ENCODE data around the gene CAPG.

The CAPG gene

GRCh38 chr2:85409845-85410583 is at the start of gene CAPG:
CAPG (minus strand) TSS chr2:85410366; CDS start chr2:85402145, 8,221 bp downstream.
- H3K9me3 ChIP-seq (ENCODE audit: control insufficient read depth, insufficient read depth, low read length) = no peaks in the 10 kb centered on the region
- no peaks in the 10 kb centered on the region for H3K36me3 ChIP-seq (ENCODE audit: control insufficient read depth, insufficient read depth, low read length)
- H3K27me3 ChIP-seq (ENCODE audit: control insufficient read depth, insufficient read depth, low read length) = peaks cover 2% of the 10 kb centered on the region
- peak within 1 kb of the TSS; percentile 22 for H3K4me3 ChIP-seq (ENCODE audit: low read depth, low read length)
- peak within 1 kb of the TSS; percentile 24 for H3K9ac ChIP-seq (ENCODE audit: low read depth, low read length)
- H3K4me1 ChIP-seq (ENCODE audit: control insufficient read depth, insufficient read depth, low read length) = peaks cover 26% of the 10 kb centered on the region

DNA sequence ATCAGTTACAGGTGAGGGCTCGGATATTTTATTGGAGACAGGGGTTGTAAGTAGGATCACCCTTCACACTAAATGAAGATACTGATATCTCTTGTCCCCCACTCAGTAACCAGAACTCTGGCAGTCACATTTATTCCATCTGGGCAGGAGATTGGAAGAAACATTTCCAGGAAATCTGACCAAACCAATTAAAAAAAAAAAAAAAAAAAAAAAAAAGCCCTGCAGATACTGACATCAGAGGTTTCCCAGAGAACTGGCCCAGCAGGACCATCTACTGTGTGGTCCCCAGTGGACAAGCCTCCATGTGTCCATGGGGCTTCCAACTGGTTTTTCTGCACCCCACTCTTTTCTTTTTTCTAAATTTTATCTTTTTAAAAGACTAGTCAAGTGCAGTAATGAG is 49.6 kb upstream of the CAPG start:
- Histone ChIP-seq H3K9ac (ENCODE audit: low read depth, low read length) (no peak overlapping the region), H3K9me3 (ENCODE audit: control insufficient read depth, insufficient read depth, low read length) (no peaks in the 10 kb centered on the region), H3K4me3 (ENCODE audit: low read depth, low read length) (no peak overlapping the region), H3K27me3 (ENCODE audit: control insufficient read depth, insufficient read depth, low read length) (no peaks in the 10 kb centered on the region), H3K4me1 (ENCODE audit: control insufficient read depth, insufficient read depth, low read length) (peaks cover 13% of the 10 kb centered on the region), H3K36me3 (ENCODE audit: control insufficient read depth, insufficient read depth, low read length) (no peaks in the 10 kb centered on the region)

DNA sequence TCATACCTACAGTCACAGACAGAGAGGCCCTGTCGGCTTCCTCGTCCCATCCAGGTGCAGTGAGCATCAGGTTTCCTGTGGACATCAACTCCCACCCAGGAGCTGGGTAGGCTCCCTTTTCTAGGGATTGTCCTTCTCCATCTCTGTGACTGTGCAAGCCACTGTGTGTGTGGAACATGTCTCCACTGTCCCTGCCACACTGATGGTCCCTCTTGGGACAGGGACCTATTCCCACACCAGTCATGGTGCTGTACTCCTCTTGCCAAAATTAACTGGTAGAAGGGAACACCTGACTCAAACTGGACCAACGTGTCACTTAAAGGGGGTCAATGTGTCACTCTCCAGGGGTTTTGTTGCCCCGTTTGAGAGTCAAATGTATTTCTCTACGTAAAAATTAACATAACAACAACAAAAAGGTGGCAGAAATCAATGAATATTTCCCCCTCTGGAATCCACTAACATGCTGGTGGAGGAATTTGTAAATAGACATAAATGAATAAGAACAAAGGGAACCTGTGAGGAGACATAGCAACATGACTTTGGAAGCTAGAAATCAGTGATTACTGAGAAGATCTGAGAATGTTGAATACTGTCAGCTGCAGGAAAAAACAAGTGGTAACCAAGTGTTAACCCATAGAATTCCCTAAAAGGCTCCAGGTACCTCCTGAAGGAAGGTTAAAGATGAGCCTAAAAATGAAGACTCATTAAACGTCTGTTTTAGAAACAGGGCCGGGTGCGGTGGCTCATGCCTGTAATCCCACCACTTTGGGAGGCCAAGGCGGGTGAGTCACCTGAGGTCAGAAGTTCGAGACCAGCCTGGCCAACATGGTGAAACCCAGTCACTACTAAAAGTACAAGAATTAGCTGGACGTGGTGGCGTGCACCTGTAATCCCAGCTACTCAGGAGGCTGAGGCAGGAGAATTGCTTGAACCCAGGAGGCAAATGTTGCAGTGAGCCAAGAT is 48.7 kb upstream of the CAPG start:
- Histone ChIP-seq H3K9ac (ENCODE audit: low read depth, low read length) (no peak overlapping the region), H3K27me3 (ENCODE audit: control insufficient read depth, insufficient read depth, low read length) (no peaks in the 10 kb centered on the region), H3K9me3 (ENCODE audit: control insufficient read depth, insufficient read depth, low read length) (no peaks in the 10 kb centered on the region), H3K4me1 (ENCODE audit: control insufficient read depth, insufficient read depth, low read length) (peaks cover 13% of the 10 kb centered on the region), H3K36me3 (ENCODE audit: control insufficient read depth, insufficient read depth, low read length) (no peaks in the 10 kb centered on the region), H3K4me3 (ENCODE audit: low read depth, low read length) (no peak overlapping the region)

GRCh38 chr2:85457877-85458316 is 47.7 kb upstream of the CAPG start:
- Histone ChIP-seq H3K4me1 (ENCODE audit: control insufficient read depth, insufficient read depth, low read length) (peaks cover 13% of the 10 kb centered on the region), H3K9me3 (ENCODE audit: control insufficient read depth, insufficient read depth, low read length) (no peaks in the 10 kb centered on the region), H3K4me3 (ENCODE audit: low read depth, low read length) (no peak overlapping the region), H3K9ac (ENCODE audit: low read depth, low read length) (no peak overlapping the region), H3K36me3 (ENCODE audit: control insufficient read depth, insufficient read depth, low read length) (no peaks in the 10 kb centered on the region), H3K27me3 (ENCODE audit: control insufficient read depth, insufficient read depth, low read length) (no peaks in the 10 kb centered on the region)

- Histone ChIP-seq H3K36me3 (ENCODE audit: control insufficient read depth, insufficient read depth, low read length) (no peaks in the 10 kb centered on the region), H3K9ac (ENCODE audit: low read depth, low read length) (no peak overlapping the region), H3K27me3 (ENCODE audit: control insufficient read depth, insufficient read depth, low read length) (no peaks in the 10 kb centered on the region), H3K4me3 (ENCODE audit: low read depth, low read length) (no peak overlapping the region), H3K9me3 (ENCODE audit: control insufficient read depth, insufficient read depth, low read length) (no peaks in the 10 kb centered on the region), H3K4me1 (ENCODE audit: control insufficient read depth, insufficient read depth, low read length) (peaks cover 13% of the 10 kb centered on the region)
Observed at GRCh38 chr2:85457043-85457442, 46.9 kb upstream of the CAPG start.

GRCh38 chr2:85455552-85456090 is 45.5 kb upstream of the CAPG start:
- no peak overlapping the region for H3K4me3 ChIP-seq (ENCODE audit: low read depth, low read length)
- H3K27me3 ChIP-seq (ENCODE audit: control insufficient read depth, insufficient read depth, low read length) = no peaks in the 10 kb centered on the region
- H3K4me1 ChIP-seq (ENCODE audit: control insufficient read depth, insufficient read depth, low read length) = peaks cover 13% of the 10 kb centered on the region
- no peaks in the 10 kb centered on the region for H3K9me3 ChIP-seq (ENCODE audit: control insufficient read depth, insufficient read depth, low read length)
- no peak overlapping the region for H3K9ac ChIP-seq (ENCODE audit: low read depth, low read length)
- no peaks in the 10 kb centered on the region for H3K36me3 ChIP-seq (ENCODE audit: control insufficient read depth, insufficient read depth, low read length)

DNA sequence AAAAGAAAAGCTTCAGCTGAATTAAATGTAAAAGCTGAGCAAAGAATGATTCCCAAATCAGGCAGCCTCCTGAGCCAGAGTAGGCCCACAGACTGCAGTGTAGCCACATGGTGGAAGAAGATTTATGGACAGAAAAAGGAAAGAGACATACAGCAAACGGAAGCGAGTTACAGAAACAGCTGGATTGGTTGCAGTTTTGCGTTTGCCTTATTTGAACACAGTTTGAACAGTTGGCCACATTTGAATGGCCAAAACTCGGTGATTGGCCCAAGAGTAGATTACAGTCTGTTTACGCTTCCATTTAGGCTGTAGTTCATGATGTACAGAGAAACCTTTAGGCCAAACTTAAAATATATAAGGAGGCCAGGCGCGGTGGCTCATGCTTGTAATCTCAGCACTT is 43.4 kb upstream of the CAPG start:
- no peaks in the 10 kb centered on the region for H3K36me3 ChIP-seq (ENCODE audit: control insufficient read depth, insufficient read depth, low read length)
- H3K4me3 ChIP-seq (ENCODE audit: low read depth, low read length) = no peak overlapping the region
- peaks cover 7% of the 10 kb centered on the region for H3K4me1 ChIP-seq (ENCODE audit: control insufficient read depth, insufficient read depth, low read length)
- H3K9me3 ChIP-seq (ENCODE audit: control insufficient read depth, insufficient read depth, low read length) = no peaks in the 10 kb centered on the region
- no peaks in the 10 kb centered on the region for H3K27me3 ChIP-seq (ENCODE audit: control insufficient read depth, insufficient read depth, low read length)
- H3K9ac ChIP-seq (ENCODE audit: low read depth, low read length) = no peak overlapping the region

GRCh38 chr2:85452237-85452636 is 42.1 kb upstream of the CAPG start:
- Histone ChIP-seq H3K36me3 (ENCODE audit: control insufficient read depth, insufficient read depth, low read length) (no peaks in the 10 kb centered on the region), H3K4me3 (ENCODE audit: low read depth, low read length) (no peak overlapping the region), H3K4me1 (ENCODE audit: control insufficient read depth, insufficient read depth, low read length) (no peaks in the 10 kb centered on the region), H3K9me3 (ENCODE audit: control insufficient read depth, insufficient read depth, low read length) (no peaks in the 10 kb centered on the region), H3K9ac (ENCODE audit: low read depth, low read length) (no peak overlapping the region), H3K27me3 (ENCODE audit: control insufficient read depth, insufficient read depth, low read length) (no peaks in the 10 kb centered on the region)

DNA sequence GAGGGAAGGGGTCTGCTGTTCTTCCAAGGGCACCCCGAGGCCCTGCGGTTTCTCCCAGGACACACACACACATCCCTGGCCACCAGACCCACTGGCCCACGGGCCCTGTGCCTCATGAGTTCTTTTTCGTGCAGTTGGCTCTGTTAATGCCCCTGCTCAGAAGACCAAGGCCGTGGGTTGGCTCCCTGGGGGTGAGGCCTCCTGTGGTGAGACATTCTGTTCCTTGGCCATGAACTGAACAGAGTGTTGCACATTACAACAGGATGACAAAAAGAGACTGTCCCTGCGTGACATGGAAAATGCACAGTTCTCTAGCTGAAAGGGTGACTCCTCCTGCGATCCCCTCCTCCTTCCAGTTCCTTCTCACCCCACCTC is 39.0 kb upstream of the CAPG start:
- Histone ChIP-seq H3K9ac (ENCODE audit: low read depth, low read length) (no peak overlapping the region), H3K36me3 (ENCODE audit: control insufficient read depth, insufficient read depth, low read length) (no peaks in the 10 kb centered on the region), H3K27me3 (ENCODE audit: control insufficient read depth, insufficient read depth, low read length) (no peaks in the 10 kb centered on the region), H3K4me1 (ENCODE audit: control insufficient read depth, insufficient read depth, low read length) (no peaks in the 10 kb centered on the region), H3K4me3 (ENCODE audit: low read depth, low read length) (no peak overlapping the region), H3K9me3 (ENCODE audit: control insufficient read depth, insufficient read depth, low read length) (no peaks in the 10 kb centered on the region)

GRCh38 chr2:85448461-85449213 is 38.5 kb upstream of the CAPG start:
- Histone ChIP-seq H3K36me3 (ENCODE audit: control insufficient read depth, insufficient read depth, low read length) (no peaks in the 10 kb centered on the region), H3K4me1 (ENCODE audit: control insufficient read depth, insufficient read depth, low read length) (no peaks in the 10 kb centered on the region), H3K27me3 (ENCODE audit: control insufficient read depth, insufficient read depth, low read length) (no peaks in the 10 kb centered on the region), H3K9me3 (ENCODE audit: control insufficient read depth, insufficient read depth, low read length) (no peaks in the 10 kb centered on the region), H3K9ac (ENCODE audit: low read depth, low read length) (no peak overlapping the region), H3K4me3 (ENCODE audit: low read depth, low read length) (no peak overlapping the region)

DNA sequence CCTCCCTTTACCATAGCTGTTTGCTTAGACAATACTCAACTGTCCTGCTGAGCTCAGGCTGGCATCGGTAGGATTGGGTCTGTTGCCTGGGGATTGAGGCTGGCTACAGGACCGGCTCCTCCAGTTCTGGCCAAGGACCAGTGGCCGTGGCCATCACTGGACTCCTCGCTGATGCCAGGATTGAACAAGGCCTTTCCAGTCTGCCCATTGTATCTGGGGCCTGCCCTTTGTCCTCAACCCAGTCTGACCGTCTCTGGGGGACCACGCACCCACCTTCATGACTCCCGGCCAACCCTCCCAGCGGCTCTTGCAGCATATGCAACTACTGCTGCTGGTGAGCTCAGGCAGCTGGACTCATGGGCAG is 37.0 kb upstream of the CAPG start:
- Histone ChIP-seq H3K4me1 (ENCODE audit: control insufficient read depth, insufficient read depth, low read length) (no peaks in the 10 kb centered on the region), H3K4me3 (ENCODE audit: low read depth, low read length) (no peak overlapping the region), H3K9me3 (ENCODE audit: control insufficient read depth, insufficient read depth, low read length) (no peaks in the 10 kb centered on the region), H3K36me3 (ENCODE audit: control insufficient read depth, insufficient read depth, low read length) (no peaks in the 10 kb centered on the region), H3K9ac (ENCODE audit: low read depth, low read length) (no peak overlapping the region), H3K27me3 (ENCODE audit: control insufficient read depth, insufficient read depth, low read length) (no peaks in the 10 kb centered on the region)
